HG03432 (cell line): ENCODE data around the gene VSTM1.

ENCODE experiments used
- ATAC-seq: cut with Tn5 transposase; IDR thresholded peaks from one replicate; pipeline ENCODE4 v1.9.1; 2021; ENCODE audit warnings: mild to moderate bottlenecking, moderate library complexity; ENCODE audit not compliant: unreplicated experiment

The VSTM1 gene

GRCh38 chr19:54013866-54014265, 49.8 kb downstream of the VSTM1 start:
- ATAC-seq: no peak

GRCh38 chr19:54011507-54012211, 52.0 kb downstream of the VSTM1 start:
- no peak for ATAC-seq

GRCh38 chr19:54010474-54010873, 53.2 kb downstream of the VSTM1 start:
- ATAC-seq: no peak

- ATAC-seq: no peak
Observed at GRCh38 chr19:54009440-54009839, 54.3 kb downstream of the VSTM1 start.

GRCh38 chr19:54002495-54003315, 61.0 kb downstream of the VSTM1 start:
- ATAC-seq: no peak

GRCh38 chr19:54001496-54001895, 62.2 kb downstream of the VSTM1 start:
- no peak for ATAC-seq

GRCh38 chr19:53999694-54000093, 64.0 kb downstream of the VSTM1 start:
- no peak for ATAC-seq

GRCh38 chr19:53998223-53998622, 65.5 kb downstream of the VSTM1 start:
- ATAC-seq: no peak

GRCh38 chr19:53994811-53995210, 68.9 kb downstream of the VSTM1 start:
- no peak for ATAC-seq

GRCh38 chr19:53993448-53993847, 70.2 kb downstream of the VSTM1 start:
- ATAC-seq: no peak

GRCh38 chr19:53992815-53993214, 70.9 kb downstream of the VSTM1 start:
- no peak for ATAC-seq

GRCh38 chr19:53992211-53992610, 71.5 kb downstream of the VSTM1 start:
- no peak for ATAC-seq

GRCh38 chr19:53991224-53992113, 72.2 kb downstream of the VSTM1 start, which contains the start of gene CACNG6:
Gene CACNG6 (plus strand): TSS chr19:53991637. CDS start chr19:53992878, 1,241 bp downstream.
- ATAC-seq: no peak
